Activated effector memory CD4-positive, alpha-beta T cell treated with Interleukin-2 at 50 U/mL for 16 hours (primary cell): ENCODE measurements around the gene TMEM53.
"Not testable (repeated sequence)": the region's sequence is repeated elsewhere in the genome, so short reads cannot be mapped to it uniquely, and the experiment has no call there.

Experiments used
- DNase-seq: peaks from one replicate; pipeline ENCODE4 v3.0.0-alpha.2; 2020

TMEM53 gene

DNA sequence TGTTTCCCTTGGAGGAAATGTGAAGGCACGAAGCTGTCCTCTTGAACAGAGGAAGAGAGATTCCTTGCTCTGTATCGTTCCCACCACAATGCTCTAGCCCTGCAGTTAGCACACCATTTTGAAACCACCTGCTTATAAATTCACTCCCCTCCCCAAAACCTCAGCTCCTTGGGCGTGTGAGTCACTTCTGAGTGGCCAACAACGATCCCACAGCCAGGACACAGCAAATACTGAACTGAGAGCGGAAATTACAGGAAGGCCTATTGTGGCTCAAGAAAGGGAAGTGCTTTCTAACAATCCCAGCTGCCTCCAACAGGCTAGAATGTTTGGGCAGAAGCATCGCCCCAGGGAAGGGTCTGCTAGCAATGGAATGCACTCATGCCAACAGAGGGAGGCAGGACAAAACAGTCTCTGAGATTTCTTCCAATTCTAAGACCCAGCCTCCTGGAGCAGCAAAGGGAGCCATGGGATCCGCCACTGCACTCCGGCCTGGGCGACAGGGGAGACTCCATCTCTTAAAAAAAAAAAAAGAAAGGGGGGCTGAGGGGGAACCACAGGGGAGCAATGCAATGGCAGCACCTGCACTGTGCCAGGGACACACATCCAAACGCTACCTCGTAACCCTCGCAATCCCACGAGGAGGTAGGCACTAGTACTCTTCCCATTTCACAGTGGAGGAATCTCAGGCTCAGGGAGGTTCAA lies 1.9 kb downstream of the TMEM53 start:
- DNase-seq, result no peak

DNA sequence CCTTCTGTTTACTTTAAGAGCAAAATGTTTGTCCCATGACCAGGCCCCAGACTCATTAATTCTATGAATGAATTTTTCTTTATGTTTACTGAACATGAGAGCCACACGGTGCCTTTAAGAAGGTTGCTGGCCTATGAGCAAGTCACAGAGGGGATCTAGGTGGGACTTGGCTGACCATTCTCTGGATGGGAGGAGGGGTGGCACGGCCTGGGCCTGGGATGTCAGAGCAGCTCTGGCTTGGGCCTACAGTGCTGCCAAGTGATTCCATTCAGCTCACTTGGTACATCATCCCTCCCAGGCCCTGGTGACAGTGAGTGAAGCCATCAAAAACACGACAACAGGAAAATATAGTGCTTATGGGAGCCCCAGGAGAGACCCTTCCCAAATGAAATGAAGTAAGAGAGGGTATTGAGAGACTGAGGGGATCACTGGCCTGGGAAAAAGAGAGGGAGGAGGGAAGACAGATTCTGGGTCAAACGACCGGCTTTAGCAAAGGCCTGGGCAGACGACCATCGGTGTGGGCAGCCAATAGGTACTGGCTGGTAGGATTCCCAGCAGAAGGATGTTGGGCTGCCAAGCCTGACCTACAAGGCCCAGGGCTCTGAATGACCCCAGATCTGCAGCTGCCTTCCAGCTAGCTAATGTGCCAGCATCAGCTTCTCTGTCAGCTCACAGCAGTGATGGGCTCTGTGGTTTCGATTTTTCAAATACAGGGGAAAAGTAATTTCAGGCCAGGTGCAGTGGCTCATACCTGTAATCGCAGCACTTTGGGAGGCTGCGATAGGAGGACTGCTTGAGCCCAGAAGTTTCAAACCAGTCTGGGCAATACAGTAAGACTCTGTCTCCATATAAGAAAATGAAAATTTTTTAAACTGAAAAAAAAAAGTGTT lies 3.3 kb downstream of the TMEM53 start:
- DNase-seq, result no peak

DNA sequence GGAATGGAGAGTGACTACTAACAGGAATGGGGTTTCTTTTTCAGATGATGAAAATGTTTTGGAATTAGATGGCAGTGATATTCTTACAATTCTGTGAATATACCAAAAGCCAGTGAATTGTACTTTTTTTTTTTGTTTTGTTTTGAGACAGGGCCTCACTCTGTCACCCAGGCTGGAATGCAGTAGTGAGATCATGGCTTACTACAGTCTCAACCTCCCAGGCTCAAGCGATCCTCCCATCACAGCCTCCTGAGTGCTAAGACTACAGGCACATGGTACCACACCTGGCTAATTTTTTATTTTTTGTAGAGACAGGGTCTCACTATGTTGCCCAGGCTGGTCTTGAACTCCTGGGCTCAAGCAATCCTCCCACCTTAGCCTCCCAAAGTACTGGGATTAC lies 7.6 kb downstream of the TMEM53 start:
- DNase-seq, result not testable (repeated sequence)

DNA sequence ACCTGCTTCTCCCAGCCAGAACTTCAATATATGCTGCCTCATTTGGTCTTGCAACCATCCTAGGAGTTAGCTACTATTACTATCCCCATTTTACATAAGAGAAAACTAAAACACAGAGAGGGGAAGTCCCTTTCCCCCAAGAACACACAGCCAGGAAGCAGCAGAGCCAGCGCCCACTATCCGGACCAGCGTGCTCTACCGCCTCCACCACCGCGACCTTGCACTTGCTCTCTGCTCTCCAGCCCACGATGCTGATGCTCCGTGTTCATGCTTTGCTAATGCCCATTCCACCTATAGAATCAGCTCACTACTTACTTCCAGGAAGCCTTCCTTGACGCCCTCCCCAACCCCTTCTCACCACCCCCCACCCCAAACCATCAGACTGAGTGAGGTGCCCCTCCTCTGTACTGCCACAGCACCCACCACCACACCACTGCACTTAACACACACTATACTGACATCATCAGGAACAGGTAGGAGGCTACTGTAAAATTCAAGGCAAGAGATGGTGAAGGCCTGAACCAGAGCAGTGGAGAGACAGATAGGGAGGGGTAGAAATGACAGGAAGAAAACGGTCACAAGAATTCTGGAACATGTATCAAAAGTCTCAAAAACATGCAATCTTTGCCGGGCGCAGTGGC lies 9.4 kb downstream of the TMEM53 start:
- no peak for DNase-seq

DNA sequence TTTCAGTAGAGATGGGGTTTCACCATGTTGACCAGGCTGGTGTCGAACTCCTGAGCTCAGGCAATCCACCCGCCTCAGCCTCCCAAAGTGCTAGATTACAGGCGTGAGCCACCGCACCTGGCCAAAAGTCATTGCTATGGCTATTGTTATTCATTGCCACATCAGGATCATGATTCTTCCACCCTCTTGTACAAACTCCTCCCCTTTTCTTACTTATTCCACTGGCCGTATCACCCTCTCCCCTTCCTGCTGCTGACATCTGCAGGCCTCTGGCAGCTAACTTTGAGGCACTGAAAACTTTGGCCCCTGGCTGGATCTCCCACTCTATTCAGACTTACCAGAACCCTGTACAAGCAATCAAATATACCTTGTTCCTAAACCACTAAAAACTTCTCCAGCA lies 10.9 kb downstream of the TMEM53 start:
- no peak for DNase-seq

DNA sequence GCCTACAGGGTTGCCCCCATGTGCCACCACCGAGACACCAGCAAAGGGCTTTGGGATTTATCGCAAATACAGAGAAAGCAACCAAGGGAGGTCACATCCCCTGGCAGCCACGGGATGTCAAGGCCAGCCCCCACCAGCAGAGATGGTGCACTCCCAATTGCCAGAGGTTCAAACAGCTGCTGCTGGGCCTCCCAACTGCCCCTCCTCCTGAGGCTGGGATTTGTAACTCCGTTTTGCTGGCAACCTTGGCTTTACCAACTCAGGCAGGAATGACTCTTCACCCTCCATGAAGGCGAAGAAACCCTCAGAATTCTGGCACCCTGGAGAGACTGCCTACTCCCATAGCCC lies 11.6 kb downstream of the TMEM53 start:
- DNase-seq, result no peak

DNA sequence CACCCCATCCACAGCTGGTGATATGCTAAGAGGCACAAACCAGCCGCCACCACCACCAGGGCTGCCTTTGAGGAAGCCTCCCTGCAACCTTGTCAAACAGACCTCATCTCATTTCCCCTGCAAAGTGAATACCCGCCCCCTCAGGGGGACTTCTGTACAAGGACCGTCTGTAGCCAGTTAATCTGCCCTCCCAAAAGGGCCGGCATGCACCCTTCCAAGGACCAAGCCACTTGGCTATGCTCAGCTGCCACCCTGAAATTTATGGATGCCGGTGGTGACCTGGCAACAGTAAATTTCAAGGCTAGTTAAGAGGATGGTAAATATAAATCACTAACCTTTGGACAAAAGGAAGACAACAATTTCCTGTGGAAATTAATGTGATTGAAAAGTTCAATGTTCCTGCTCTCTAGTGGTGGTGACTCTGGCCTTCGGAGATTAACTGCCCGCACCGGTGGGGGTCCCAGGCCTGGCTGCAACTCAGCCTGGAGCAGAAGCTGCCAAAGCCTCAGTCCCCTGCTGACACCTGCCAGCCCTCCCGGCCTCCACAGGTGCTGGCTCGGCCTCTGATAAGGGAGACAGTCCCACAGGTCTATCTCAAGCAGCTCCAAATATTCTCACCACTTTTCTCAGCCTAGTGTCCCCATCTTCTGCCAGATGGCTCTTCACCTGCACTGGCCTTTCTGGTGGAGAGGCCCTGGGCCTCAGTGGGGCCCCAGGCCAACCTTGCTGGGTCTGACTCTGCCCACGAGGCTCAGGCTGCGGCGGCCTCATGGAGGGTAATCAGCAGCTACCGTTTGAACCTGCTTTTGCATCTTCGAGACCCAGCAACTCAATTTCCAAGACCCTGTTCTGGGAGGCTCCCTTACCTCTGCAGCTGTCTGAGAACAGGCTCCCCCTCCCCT lies 12.2 kb downstream of the TMEM53 start:
- no peak for DNase-seq

DNA sequence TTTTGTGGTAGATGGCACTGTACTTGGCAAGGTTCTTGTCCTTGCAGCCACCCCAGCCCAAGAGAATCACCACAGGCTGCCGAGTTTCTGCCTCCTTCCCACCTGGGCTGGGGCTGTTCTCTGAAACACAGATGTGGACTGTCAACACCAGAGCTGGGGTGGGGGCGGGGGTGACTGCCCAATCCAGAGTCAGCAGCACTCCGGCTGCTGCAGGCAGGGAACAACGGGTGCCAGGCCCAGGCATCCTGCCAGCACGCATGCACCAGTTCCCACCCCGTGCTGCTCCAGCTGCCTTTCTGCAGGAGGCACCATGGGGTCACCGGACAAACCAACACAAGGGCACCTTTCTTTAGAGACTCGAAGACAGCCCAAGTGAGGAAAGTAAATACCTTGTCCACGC lies 14.1 kb downstream of the TMEM53 start:
- no peak for DNase-seq

DNA sequence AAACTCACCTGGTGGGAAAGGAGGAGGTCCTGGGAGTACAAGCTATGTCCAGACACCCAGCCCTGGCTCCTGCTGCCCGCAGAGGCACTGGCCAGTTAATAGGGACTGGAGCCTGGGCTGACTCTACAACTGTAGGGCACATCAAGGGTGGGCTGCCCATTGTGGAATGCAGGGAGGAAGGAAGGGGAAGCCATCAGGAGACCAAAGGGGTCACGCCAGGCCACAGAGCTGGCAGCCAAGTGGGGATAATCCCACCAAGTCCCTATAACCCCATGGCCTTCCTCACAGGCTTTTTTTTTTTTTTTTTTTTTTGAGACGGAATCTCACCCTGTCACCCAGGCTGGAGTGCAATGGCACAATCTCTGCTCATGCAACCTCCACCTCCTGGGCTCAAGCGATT lies 14.7 kb downstream of the TMEM53 start:
- DNase-seq, result no peak

DNA sequence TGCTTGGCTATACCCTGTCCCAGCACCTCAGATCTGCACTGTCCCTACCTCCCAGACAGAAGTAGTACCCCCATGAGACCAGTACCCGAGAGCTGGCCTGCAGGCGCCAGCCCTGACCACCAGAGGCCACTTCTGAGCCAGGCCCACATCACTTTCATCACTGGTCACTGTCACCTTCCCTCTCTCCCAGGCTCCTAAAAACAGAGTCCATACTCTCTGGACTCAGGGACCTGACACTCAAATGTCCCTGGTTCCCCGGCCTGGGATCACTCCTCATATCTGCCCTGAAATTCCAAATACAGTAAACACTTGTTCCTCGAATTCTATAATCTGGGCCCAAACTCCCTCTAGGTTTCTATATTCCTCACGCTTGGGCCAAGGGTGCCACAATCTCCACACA lies 18.7 kb downstream of the TMEM53 start:
- DNase-seq, result no peak

DNA sequence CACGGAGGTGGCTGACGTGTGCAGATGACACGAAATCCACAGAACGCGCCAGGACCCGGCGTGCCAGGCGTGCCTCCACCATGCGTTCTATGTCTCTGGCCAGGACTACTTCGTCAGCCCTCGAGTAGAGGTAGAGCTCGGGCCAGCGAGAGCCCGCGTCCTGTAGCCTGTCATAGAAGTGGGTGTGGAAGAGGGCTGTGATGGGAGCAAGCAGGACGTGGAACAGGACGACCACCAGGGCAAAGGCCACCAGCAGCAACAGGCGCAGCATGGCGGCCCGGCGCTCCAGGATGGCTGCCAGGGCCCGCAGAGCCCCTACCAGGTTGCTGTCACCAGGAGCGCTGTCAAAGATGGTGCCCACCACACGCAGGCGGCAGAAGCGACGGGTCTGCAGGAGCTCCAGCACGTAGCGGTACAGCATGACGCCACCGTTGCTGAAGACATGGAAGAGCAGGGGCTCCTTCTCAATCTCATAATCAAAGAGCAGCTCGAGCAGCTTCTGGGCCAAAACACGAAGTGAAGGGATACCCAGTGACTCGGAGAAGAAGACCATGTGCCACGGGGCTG lies 19.6 kb downstream of the TMEM53 start:
- no peak for DNase-seq

DNA sequence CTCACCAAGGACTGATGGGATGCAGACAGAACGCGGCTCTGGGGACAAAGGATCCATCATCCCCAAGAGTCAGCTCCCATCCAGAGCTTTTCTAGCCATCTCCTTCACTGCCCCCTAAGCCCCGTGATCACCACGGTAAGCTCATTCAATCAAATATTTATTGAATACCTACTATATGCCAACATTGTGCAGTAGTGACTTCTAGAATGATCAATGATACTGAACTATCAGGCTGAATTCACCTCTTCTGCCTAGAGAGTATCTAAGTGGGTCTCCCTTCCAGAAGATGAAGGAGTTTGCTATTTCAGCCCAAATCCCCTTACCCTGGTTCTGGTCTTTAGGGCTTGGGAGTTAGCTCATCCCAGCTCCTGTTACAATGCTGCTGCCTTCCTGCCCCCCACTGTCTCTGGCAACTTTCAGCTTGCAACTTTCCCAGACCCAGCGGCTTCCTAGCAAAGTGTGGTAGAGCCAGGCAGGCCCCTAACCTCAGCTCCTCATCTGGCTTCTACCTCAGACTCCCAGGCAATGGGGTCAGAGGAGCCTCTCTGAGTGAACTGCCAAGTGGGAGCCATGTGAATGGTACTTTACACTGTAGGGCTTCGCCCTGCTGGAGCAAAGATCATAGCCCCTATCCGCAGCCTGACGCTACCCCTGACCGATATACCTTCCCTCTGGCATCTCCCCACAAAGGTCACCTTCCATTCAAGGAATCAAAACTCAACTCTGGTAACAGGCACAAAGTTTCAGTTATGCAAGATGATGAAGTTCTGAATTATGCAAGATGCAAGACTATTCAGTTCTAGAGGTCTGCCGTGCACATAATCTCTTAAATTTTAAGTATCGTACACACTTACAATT lies 20.9 kb downstream of the TMEM53 start:
- DNase-seq, result no peak

DNA sequence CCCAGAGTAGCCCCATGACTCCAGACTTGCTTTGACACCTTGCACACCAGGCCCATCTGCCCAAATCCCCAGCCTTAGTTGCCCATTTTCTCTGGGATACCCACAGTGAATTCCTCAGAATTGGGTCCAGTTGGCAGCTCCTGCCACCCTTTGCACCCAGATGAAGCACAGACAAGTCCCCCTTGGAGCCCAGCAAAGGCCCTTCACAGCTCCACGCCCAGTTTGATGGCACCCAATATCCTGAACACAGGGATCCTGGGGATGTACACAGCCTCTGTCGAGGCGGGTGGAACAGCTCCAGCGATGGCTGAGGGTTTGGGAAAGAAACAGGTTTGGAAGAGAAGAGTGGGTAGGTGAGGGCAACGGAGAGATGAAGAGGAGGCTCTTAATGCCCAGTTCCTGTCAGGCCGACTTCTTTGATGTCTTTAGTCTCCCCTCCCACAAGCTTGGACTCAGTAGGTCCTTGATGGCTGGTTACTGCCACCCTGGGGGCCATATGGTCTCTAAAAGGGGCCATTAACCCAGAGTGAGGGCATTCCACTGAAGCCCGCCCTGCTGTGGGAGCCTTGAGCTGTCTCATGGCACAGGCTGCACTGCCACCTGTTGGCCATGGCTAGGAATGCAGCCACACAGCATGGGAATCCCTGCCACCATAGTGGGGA lies 21.7 kb downstream of the TMEM53 start:
- DNase-seq, result peak; percentile 60

DNA sequence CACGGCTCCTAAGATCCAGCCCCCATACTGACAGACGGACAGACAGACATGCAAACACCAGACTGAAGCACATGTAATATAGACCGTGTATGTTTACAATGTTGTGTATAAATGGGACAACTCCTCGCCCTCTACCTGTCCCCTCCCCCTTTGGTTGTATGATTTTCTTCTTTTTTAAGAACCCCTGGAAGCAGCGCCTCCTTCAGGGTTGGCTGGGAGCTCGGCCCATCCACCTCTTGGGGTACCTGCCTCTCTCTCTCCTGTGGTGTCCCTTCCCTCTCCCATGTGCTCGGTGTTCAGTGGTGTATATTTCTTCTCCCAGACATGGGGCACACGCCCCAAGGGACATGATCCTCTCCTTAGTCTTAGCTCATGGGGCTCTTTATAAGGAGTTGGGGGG lies 23.2 kb downstream of the TMEM53 start:
- DNase-seq, result no peak

DNA sequence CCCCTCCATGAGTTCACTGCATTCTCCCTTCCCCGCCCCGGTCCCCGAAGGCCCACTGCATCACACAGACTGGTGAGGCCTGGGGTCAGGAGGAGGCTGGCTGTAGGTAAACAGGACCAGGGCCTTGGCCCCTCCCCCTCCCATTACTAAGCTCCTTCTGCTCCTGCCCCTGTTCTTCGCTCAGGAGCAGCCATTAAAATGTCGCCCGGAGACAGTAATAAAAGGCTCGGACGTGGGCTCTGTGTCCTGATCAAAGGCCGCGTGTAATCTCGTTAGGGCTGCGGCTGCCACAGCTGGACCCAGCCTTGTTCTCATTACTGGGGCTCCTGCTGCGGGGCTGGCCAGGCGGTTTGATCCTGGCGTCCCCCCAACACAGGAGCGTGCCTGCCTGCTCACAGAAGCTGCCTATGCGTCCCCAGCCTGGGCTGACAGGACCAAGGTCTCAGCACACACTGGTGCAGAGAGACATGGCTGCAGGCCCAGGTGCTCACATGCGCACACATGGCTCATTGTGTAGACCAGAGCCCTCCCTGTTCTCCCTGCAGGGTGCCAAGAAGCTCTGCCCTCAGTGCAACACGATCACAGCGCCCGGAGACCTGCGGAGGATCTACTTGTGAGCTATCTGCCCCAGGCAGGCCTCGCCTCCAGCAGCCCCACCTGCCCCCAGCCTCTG lies 24.0 kb downstream of the TMEM53 start:
- no peak for DNase-seq

DNA sequence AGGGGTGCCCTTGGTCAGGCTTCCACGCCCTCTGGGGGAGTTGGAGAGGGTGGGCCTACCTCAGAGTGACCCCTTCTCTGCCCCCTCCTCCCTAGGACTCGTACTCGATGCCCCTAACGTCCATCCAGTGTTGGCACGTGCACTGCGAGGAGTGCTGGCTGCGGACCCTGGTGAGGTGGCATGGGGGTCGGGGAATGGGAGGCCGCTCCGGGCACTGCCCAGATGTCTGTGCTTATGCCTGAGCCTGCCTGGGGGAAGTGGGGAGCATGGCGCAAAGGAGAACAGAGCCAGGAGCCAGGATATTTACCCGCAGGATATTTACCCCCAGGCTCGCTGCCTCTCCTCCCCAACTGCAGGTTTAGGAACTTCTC lies 24.5 kb downstream of the TMEM53 start:
- DNase-seq, result no peak

DNA sequence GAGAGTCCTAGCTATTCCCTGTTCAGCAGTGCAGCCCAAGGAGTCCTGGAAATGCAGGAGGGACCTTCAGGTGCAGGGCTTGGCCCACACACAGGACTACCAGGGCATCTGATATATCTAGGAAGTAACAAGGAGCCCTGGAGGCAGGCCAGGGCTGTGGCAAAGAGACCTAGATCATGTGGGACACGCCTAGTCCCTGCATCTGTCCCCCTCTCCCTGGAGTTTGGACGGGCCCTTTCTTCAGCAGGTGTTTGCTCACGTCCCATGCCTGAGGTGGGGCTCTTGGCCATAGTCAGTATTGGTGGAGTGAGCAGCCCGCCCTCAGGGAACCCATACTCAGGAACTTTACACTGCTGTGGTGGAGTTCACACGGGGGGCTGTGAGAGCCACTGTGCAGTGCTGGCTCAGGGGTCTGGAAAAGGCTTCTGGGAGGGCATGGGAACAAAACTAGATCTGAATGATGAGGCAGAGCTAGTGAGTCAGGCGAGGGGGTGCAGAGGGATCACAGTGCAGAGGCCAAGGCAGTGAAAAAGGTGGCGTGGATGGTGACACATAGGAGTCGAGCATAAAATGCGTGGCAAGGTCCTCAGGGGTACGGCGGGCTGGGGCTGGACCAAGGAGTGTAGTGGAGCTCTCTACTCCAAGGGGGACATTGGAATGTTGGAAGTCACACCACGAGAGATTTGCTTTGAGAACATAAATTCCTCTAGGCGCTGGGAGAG lies 25.6 kb downstream of the TMEM53 start:
- DNase-seq, result no peak

DNA sequence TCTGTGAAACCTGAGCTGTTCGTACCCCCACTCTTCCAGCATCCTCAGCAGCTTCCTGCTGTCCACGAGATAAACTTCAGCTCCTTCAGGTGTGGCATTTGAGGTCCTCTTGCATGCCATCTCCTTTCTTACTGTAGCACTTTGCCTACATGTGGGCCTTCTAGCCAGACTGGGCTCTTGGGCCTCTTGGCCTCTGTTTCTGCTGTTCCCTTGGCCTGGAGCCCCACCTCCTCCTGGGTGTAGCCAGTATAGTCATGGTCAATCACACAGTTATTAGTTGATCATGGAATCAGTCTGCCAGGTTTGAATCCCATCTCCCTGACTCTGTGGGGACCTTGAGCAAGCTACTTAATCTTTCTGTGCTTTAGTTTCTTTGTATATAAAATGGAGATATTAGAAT lies 26.4 kb downstream of the TMEM53 start:
- no peak for DNase-seq

DNA sequence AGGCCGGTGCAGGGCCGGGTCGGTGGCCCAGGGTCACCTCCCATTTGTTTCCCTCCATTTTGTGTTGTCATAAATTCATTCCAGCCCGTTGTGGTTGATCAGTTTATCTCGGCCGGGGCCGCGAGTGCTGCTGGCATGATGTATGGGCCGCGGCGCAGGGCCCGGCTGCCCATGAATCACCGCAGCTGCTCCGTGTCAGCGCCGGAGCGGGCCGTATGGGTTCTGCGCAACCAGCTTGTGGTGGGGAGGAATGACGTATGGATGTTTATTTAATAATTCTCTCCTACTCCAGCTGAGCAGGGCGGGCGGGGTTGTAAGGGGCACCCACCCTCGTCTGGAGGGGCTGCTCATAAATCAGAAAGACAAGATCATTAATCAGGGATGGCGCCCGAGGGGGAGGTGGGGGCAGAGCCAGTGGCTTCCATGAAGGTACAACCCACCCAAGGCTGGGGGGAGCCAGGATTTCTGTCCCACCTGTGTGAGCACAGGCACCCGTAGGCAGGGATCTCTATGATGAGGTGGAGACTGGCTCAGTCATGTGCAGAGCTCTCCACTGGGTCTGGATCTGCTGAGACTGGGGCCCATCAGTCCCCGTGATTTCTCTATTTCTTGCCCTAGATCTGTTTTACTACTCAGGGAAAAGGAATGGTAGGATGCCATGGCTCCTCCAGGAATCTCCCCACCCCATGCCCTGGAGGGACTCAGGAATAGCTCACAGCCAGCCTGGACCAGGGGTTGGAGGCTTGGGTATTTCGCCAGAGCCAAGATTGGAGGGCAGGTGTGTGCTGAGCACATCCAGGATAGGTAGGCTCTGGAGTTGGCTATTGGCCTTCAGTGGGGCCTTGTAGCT lies 27.8 kb downstream of the TMEM53 start:
- DNase-seq, result no peak
